Dermis microvascular lymphatic vessel endothelial cell (primary cell): Measurements from ENCODE around the gene SMARCA2. TPM values are rescaled to one million over a fixed set of nuclear protein-coding genes. Genes with fewer than 3 reads are reported as not detected.
A peak's percentile ranks its signal among the peaks of the same experiment; 100 is the strongest.

Experiments
- DNase-seq, 2 donors: peaks; one replicate each; pipeline versions ENCODE4 v3.0.0 to v3.0.0-alpha.2; 2010; ENCODE audit warnings: low read depth in 2 of 2
- total RNA-seq: library from RNA; depleted of rRNA; stranded (reverse); fragments of >200 nt; gene quantifications from 2 replicates; pipeline ENCODE4 v1.2.1, GENCODE V29; 2014

SMARCA2 gene
- total RNA-seq, 1 donor from 2014 or later: 51.3 TPM

DNA sequence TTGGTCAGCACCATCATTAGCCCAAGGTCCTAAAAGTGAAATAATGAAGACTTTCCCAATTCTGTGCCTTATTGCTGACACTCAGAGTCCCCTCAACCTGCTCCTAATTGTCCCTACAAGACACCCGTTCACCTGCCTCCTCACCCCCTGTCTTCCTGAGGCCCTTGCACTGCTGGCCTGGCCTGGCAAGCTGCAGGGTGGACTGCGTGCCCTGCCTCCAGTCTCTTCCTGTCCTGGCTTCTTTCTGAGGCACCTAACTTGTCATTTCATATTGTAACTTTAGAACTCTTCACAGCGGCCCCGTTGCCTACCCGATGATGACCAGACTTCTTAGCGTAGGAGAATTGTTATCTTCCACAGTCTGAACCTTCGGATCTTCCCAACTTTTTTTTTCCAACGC lies 153.9 kb downstream of the SMARCA2 start:
- no peak for DNase-seq

DNA sequence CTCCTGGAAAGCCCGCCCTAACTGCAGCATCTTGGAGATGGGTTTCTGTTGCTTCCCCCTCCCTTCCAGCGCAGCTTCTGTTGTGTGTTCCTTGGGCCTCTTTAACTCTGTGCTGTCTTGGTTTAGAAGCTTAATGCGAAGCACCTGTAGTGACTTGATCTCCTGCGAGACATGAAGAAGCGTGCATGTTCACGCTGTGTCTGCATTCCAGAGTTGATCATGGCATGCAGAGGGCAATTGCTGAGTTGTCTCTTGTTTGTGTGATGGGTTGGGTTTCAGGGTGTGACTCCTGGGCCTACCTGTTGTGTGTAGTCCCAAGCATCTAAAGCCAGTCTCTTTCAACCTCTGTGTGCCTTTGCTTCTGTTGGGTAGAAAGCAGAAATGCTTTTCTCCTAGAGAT lies 155.6 kb downstream of the SMARCA2 start:
- no peak for DNase-seq

DNA sequence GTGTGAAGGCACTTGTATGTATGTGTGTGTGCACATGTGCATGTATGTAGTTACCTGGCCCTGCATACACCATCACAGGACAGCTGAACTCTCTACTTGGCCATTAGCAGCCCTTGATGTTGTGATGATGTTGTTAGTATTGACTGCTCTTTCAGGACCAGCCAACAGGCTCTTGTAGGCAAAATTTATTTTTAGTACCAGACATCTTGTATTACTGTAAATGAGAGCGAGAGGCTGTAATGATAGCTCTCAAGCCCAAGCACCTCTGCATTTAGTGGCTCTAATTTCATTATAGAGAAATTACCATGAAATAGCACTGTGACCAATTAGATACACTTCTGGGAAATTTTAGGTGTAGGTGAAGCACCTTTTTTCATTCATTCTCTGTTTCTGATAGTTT lies 158.0 kb downstream of the SMARCA2 start:
- no peak for DNase-seq

DNA sequence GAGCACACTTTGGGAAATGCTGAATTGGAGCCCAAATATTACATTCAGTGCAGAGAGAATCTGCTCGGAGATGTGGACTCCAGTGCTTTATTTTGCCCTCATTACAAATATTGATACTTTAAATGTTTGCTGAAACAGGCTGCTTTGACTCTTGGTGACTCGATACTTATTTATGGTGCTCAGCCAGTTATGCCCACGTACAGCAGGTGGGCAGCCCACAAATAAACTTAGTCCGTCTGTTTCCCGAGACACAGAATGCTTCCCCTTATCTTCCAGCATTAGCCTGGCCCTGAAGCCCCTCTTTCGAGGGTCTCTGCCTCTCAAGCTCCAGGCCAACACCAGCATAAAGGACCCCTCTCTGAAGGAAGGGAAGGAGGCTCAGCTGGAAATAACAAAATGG lies 158.7 kb downstream of the SMARCA2 start:
- DNase-seq: no peak

DNA sequence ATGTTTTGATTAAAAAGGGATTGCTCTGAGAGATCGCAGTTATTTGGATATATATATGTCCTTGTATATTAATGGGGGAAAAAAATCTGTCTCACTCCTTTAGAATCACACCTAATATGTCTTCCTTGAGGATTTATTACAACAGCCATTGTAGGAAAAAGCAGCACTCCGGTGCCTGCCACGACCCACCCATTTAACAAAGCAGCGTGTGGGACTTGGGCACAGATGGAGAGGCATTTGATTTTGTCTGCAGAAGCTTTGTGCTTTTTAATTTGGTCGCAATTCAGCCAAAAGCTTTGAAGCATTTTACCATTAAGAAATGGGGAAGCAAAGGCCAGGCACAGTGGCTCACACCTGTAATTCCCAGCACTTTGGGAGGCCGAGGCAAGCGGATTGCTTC lies 159.2 kb downstream of the SMARCA2 start:
- no peak for DNase-seq

DNA sequence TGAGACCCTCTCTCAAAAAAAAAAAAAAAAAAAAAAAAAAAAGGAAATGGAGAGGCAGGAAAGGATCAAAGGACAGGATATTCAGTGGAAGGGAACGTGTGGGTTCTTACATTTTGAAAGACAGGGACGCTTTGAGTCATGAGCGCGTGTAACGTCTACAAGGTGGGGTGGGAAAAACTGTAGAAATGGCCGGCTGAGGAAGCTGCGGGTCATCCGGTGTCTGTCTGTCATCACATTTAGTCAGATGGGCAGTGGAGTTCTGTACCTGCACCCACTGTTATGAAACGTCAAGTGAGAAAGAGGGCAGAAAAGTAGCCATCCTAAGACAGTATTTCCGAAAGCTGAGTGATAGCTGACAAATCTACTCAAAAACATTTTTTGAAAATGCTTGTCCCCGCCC lies 159.8 kb downstream of the SMARCA2 start:
- DNase-seq: peak in 1 of 2 donors; percentile 67

DNA sequence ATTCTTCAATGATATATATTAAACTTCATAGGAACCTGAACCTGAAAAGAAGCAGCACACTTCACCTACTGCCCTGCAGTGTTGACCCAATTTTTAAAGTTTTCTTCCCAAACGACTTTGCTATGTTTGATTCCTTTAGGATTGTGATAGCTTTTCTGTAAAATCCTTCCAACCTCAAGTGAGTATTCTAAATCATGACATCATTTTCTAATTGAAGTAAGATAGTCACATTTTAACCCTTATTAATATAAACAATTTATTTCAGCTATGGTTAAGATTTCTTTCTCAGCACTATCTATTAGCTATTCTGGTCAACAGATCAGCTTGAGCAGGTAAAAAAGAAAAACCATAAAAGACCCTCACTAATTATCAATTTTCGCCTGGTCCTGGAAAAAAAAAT lies 162.0 kb downstream of the SMARCA2 start:
- DNase-seq: no peak

DNA sequence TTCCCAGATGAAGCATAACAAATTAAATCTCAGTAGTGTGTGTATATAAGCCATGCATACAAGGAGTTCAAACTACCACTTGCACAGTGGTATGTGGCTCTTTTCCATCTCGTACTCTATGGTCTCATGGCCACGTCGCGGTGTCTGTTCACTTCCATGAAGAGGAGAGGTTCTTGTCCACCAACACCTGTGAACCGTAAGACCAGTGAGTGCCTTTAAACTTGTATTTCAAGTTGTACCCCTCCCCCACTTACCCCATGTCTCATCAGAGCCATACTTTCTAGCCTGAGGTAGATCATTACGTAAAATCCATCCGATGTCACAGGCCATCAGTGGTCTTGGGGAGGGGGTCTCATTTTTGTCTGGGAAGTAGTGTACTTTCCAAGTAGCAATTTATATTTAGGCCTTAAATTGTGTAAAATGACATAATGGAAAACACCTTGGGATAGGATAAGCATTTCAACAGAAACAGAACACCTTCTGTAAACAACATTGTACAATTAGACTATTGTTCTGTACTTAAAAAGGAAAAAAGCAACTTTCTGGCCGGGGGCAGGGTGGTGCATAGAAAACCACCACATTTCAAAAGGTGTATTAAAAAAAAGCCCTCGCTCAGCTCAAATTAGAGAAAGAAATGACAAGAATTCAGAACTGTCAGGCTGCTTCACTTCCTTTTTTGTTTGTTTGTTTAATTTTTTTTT lies 163.0 kb downstream of the SMARCA2 start:
- DNase-seq: no peak

DNA sequence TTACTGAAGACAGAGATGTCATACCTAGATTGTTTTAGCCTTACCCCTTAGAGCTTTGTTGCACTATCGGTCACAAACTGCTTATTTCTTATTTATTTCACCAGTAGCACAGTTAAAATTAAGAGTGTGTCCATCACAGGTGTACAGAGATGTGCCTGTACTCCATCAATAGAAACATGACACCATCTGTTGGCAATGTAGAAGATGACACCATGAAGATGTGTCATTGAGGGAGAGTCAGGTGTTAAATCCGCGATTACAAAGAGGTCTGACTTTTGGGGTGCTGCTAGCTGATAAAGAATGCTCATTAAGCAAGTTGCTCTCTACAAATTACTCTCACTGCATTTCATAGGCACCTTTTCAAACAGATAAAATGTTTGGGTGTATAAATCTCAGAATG lies 164.4 kb downstream of the SMARCA2 start:
- peak in 1 of 2 donors; percentile 6 for DNase-seq

DNA sequence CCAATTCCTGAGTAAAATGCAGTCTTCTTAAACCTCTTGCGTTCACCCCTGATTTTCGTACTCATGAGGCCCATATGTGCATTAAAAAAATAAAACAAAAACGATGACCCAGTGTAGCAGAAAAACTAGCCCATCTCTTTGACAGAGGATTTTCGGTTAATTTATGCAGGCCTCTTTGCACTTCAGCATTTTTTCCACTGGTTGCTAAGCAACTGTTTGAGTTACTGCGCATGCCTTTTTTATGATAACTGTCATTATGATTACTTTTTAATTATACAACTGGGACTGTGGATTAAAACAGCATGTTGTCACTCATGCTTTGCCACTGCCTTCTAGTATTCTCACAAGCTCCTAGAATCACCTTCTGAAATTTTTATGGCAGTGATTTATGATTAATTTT lies 165.0 kb downstream of the SMARCA2 start:
- no peak for DNase-seq

DNA sequence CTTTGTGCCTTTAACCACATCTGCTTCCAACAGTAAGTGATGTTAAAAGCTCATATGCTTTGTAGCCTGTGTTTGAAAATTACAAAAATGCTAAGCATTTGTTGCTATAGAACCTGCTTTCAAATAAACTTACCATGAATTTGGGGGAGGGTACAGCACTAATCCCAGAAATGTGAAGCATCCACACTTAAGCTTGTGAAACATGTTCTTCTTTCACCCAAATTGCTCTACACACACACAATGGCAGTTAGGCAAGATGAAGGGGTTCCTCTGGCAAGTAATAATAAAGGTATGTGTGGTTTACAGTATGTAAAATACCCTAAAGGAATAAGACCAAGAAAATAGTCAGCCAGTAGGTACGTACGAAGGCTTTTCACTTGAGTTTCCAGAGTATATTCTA lies 165.6 kb downstream of the SMARCA2 start:
- no peak for DNase-seq

DNA sequence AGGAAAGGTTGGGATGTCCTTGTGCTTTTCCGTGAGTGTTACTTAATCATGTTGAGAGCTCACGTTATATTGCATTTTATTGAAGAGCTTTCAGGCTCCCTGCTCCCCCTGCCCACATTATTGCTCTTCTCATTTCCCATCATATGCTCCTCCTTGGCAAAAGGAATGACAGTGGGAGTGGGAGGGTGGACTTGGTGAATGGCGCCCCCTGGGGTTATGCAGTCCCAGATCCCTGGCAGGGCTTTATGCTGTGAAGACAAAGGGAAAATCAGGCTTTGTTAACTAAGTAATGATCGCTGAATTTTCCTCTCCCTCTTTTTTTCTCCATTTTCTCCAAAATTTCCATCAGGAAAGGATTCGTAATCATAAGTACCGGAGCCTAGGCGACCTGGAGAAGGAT lies 166.6 kb downstream of the SMARCA2 start:
- DNase-seq: peak in 1 of 2 donors; percentile 51

DNA sequence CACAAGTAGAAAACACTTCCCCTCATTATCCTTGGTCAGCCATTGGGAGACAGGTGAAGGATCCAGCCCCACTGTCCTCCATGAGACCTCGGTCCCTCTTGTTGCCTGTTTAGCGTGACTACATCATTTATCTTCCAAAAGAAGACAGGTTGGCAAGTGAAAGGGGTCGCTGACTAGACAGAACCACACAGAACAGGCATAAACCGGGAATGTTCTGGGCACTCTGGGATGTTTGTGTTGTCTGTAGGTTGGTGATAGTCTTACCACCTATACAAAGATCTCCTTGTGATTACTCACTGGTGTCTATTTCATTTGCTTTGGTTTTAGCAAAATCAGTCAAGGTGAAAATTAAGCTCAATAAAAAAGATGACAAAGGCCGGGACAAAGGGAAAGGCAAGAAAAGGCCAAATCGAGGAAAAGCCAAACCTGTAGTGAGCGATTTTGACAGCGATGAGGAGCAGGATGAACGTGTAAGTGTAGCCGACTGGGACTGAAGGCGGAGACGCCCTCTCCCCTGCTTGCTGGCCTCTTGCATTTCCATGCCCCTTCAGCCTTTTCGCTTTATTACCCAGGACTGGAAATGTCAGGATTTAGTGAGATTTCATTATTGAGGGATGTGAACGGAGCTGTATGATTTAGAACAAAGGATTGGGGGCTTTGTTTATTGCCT lies 175.9 kb downstream of the SMARCA2 start:
- DNase-seq: no peak

DNA sequence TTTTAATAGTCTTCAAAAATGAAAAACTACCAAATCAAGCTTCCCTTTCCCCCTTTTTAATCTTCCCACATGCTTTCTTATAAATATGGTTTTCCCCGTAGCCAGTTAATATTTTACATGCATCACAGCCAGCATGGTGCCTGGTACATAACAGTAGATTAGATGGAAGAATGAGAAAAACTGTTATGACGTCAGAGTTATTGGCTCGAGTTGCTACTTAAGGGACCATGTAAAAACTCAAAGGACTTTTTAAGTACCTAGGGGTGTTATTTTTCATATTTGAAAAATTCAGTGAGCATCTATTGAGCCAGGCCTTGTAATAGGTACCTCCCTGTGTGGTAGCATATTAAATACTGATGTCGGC lies 176.4 kb downstream of the SMARCA2 start:
- no peak for DNase-seq

DNA sequence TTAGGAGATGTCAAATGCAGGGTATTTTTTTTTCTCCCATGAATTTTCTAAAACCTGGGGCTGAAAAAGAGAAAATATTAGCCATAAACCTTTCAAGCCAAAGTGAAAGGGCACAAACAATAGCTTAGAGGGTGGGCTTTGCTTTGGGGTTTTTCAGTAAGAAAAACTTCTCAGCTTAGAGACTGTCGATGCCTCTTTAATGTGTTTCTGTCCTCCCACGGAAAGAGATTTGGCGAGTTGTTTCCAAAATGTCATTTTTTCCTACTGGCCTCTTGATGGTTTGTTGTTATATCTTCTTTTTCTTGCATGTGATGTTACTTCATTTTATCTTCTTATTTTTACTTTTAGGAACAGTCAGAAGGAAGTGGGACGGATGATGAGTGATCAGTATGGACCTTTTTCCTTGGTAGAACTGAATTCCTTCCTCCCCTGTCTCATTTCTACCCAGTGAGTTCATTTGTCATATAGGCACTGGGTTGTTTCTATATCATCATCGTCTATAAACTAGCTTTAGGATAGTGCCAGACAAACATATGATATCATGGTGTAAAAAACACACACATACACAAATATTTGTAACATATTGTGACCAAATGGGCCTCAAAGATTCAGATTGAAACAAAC lies 177.3 kb downstream of the SMARCA2 start:
- no peak for DNase-seq

DNA sequence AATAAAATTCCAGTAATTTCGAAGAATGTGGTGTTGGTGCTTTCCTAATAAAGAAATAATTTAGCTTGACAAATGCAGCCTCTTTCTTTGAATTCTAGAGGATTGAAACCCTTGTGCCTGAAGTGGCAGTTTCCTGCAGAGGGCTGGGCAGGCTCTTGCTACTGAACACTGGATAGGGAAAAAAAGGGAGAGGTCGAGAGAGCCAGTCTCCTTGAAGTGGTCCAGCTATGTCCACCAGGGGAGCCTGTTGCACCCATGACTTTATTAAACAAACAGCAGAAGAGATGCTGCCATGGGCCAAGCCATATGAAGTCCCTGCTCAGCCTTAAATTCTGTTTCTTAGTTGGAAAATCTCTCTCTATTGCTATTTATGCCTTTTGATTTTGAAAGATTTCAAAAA lies 178.4 kb downstream of the SMARCA2 start:
- no peak for DNase-seq

DNA sequence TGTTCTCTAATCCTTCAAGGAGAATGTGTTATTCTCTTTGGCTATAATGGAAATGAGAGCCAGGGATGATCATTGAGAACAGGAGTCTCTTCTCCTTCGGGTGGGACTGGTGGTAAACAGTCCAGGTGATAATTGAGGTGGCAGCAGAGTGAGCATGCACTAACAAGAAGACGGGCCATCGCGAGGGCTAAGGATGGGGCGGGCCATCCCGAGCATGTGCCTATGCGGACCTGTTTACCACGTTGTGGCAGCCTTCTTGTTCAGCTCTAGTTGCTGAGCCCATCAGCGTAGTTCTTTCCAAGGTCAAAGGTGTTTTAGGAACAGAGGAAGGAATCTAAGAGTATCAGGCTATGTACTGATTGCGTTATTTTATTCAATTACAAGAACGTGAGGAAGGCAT lies 180.1 kb downstream of the SMARCA2 start:
- no peak for DNase-seq

DNA sequence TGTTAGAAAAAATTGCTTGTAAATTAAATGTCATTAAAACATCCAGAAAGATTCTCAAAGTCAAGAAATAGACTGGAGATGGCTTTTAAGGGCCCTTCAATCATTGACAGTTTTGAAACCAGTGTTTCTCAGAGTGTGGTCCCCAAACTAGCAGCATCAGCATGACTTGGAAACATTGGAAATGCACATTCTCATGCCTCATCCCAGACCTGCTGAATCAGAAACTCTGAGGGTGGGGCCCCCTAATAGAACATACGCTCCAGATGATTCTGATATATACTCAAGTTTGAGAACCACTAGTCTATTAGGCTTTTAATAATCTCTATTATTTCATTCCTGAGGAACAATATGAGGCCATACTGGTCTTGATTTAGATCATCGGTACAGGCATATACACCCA lies 181.6 kb downstream of the SMARCA2 start:
- no peak for DNase-seq

DNA sequence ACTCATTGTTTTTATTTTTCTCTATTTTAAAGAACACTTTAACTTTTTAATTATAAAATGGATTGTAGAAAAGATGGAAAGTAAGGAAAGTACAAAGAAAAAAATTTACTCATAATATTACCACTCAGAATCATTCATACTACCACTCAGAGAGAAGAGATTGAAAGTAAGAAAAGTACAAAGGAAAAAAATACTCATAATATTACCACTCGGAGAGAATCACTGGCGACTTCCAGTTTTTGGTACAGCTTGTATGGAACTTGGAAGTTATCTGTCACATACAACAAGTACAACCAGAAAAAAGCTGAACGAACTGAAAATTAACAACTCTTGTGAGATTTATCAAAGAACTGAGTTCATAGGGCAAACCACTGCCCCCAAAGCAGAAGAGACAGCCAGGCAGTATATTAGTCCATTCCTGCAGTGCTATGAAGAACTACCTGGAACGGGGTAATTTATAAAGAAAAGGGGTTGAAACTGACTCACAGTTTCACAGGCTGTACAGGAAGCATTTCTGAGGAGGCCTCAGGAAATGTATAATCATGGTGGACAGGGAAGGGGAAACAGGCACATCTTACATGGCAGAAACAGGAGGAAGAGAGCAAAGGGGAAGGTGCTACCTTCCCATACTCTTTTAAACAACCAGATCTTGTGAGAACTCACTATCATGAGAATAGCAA lies 183.9 kb downstream of the SMARCA2 start:
- DNase-seq: peak in 1 of 2 donors; percentile 26

DNA sequence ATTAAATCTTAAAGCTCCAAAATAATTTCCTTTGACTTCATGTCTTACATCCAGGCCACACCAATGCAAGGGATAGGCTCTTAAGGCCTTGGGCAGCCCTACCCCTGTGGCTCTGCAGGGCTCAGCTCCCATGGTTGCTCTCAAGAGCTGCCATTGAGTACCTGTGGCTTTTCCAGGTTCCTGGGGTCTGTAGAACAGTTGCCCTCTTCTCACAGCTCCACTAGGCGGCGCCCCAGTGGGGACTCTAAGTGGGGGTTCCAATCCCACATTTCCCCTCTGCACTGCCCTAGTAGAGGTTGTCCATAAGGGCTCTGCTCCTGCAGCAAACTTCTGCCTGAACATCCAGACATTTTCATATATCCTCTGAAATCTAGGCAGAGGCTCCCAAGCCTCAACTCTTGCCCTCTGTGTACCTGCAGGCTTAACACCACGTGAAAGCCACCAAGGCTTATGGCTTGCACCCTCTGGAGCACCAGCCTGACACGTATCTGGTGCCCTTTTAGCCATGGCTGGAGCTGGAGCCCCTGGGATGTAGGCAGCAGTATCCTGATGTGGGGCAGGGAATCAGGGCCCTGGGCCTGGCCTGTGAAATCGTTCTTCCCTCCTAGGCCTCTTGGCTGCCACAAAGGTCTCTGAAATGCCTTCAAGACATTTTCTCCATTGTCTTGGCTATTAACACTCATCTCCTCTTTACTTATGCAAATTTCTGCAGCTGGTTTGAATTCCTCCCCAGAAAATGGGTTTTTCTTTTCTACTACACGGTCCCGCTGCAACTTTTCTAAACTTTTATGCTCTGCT lies 185.1 kb downstream of the SMARCA2 start:
- no peak for DNase-seq

DNA sequence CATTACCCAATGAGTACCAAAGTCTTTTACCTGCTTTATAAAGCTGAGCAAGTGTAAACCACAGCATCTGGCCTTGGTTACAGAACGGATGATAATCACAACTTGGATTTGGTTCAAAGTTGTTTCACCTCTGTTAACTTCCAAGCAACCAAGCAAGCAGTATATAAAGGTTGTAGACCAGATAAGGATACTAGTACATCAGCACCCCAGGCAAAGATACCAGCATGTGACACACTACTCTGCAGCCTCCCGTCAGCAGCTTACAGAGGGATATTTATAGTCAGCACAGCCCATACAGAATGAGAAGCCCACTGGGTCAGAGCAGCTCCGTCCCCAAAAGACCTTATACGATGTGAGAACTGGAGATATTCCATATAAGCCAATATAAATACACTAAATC lies 193.3 kb downstream of the SMARCA2 start:
- DNase-seq: no peak

DNA sequence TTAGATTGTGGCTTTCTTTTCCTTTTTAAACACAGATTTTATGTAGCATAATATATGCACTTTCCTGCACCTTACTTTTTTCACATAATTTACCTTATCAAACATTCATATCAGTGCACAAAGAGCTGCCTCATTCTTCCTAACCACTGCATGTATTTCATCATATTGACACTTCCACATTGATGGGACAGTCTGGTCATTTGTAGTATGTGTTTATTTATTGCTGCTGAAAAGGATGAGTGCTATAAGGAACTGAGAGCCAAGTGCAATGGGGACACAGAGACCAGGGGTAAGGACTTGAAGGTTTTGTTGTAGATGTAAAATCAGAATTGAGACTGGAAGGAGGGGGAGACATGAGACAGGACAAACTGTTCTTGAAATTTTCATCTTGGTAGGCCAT lies 193.8 kb downstream of the SMARCA2 start:
- DNase-seq: no peak
